ENCODE data around the gene AGRP. TPM values are rescaled to one million over a fixed set of nuclear protein-coding genes. Genes with fewer than 3 reads are reported as not detected.

AGRP gene
- total and polyA plus RNA-seq, 7 donors, result not detected

- TF ChIP-seq CTCF (IDR thresholded peaks at IDR 0.05) (no peak), POLR2A (IDR thresholded peaks at IDR 0.05) (peak in 1 of 2 donors; percentile 21)
- DNase-seq, result no peak
- intact Hi-C loops (cut with DNase I), result no loop called here
- Histone ChIP-seq H3K27ac (peak overlapping the region in 1 of 4 donors; percentile 25), H3K36me3 (peaks cover 9 to 46% (median 22%) of the 10 kb centered on the region in 4 donors), H3K4me1 (peaks cover 0 to 73% (median 59%) of the 10 kb centered on the region in 4 donors), H3K27me3 (no peaks in the 10 kb centered on the region), H3K9me3 (no peaks in the 10 kb centered on the region), H3K4me3 (no peak overlapping the region)
- 19 to 81% methylated on average over 5 of the region's 5 CpGs for WGBS, 2 donors
These were observed 34.8 kb downstream of the AGRP start for GRCh38 chr16:67448580-67448979.

- H3K36me3 ChIP-seq, result peaks cover 9 to 36% (median 15%) of the 10 kb centered on the region in 4 donors
- 65 to 75% methylated on average over 6 of the region's 6 CpGs for WGBS, 2 donors
- H3K4me1 ChIP-seq, result peaks cover 0 to 82% (median 68%) of the 10 kb centered on the region in 4 donors
- intact Hi-C loops (cut with DNase I), result no loop called here
- TF ChIP-seq POLR2AphosphoS5 (IDR thresholded peaks at IDR 0.05) (peak in 1 of 4 donors; percentile 56), POLR2A (IDR thresholded peaks at IDR 0.05) (no peak), CTCF (IDR thresholded peaks at IDR 0.05) (peak in 3 of 4 experiments; percentile 17 to 29 (median 23)), EP300 (IDR thresholded peaks at IDR 0.05) (no peak)
- no peaks in the 10 kb centered on the region for H3K9me3 ChIP-seq
- H3K27me3 ChIP-seq, result no peaks in the 10 kb centered on the region
- peak; percentile 79 for DNase-seq
- no peak overlapping the region for H3K4me3 ChIP-seq
- peak overlapping the region in 3 of 4 donors; percentile 50 to 78 (median 53) for H3K27ac ChIP-seq
These were observed 35.8 kb downstream of the AGRP start for GRCh38 chr16:67447508-67448076.

DNA sequence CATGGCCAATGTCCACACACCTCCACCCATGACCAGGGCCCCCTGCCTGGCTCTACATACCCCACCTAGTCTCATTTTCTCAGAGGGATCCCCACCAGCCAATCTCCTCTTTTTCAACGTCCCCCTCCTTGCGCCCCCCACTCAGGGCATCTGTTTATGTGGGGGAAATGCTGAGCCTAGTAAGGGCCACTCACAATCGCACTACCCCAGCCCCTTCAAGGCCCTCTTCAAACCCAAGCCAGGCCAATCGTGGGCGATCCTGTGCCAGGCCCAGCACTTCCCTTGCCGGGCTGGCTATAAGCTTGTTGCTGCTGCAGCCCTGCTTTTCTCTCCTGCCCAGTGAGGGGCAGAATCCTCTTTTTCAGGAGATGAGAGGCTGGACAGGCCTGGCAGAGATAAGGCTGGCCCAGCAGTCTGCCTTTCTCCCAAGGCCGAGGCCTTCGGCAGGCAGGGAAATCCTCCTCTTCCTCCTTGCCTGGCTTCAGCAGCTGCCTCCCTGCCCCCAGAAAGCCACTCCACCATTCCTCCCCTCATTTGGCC, 36.3 kb downstream of the AGRP start:
- no peak for DNase-seq
- Histone ChIP-seq H3K36me3 (peaks cover 9 to 31% (median 12%) of the 10 kb centered on the region in 4 donors), H3K4me1 (peaks cover 0 to 88% (median 72%) of the 10 kb centered on the region in 4 donors), H3K9me3 (no peaks in the 10 kb centered on the region), H3K27ac (peak overlapping the region; percentile 14 to 78 (median 52)), H3K27me3 (no peaks in the 10 kb centered on the region), H3K4me3 (no peak overlapping the region)
- intact Hi-C loops (cut with DNase I), result no loop called here
- TF ChIP-seq EP300 (IDR thresholded peaks at IDR 0.05), result no peak
- 84 to 85% methylated on average over 8 of the region's 8 CpGs for WGBS, 2 donors

GRCh38 chr16:67445913-67446907, 37.1 kb downstream of the AGRP start:
- peak overlapping the region; percentile 14 to 78 (median 52) for H3K27ac ChIP-seq
- TF ChIP-seq CTCF (IDR thresholded peaks at IDR 0.05) (no peak), EP300 (IDR thresholded peaks at IDR 0.05) (no peak), POLR2AphosphoS5 (IDR thresholded peaks at IDR 0.05) (no peak), POLR2A (IDR thresholded peaks at IDR 0.05) (no peak)
- H3K9me3 ChIP-seq, result no peaks in the 10 kb centered on the region
- no peaks in the 10 kb centered on the region for H3K27me3 ChIP-seq
- DNase-seq, result no peak
- WGBS, 2 donors, result 59 to 73% methylated on average over 12 of the region's 12 CpGs
- peaks cover 0 to 91% (median 76%) of the 10 kb centered on the region in 4 donors for H3K4me1 ChIP-seq
- intact Hi-C loops (cut with DNase I), result no loop called here
- no peak overlapping the region for H3K4me3 ChIP-seq
- H3K36me3 ChIP-seq, result peaks cover 3 to 29% (median 8%) of the 10 kb centered on the region in 4 donors

GRCh38 chr16:67445441-67445912, 37.9 kb downstream of the AGRP start:
- intact Hi-C loops (cut with DNase I), result no loop called here
- no peaks in the 10 kb centered on the region for H3K9me3 ChIP-seq
- TF ChIP-seq POLR2AphosphoS5 (IDR thresholded peaks at IDR 0.05) (no peak), CTCF (IDR thresholded peaks at IDR 0.05) (no peak), POLR2A (IDR thresholded peaks at IDR 0.05) (no peak), EP300 (IDR thresholded peaks at IDR 0.05) (no peak)
- H3K4me3 ChIP-seq, result no peak overlapping the region
- 81 to 90% methylated on average over 3 of the region's 3 CpGs for WGBS, 2 donors
- H3K36me3 ChIP-seq, result peaks cover 0 to 29% (median 8%) of the 10 kb centered on the region in 4 donors
- no peaks in the 10 kb centered on the region for H3K27me3 ChIP-seq
- H3K4me1 ChIP-seq, result peaks cover 0 to 89% (median 76%) of the 10 kb centered on the region in 4 donors
- no peak for DNase-seq
- H3K27ac ChIP-seq, result peak overlapping the region in 3 of 4 donors; percentile 50 to 79 (median 78)

All from sigmoid colon (tissue), 7 donors.